Hepatocyte (in vitro differentiated cells): ENCODE results near the gene CPLX1. TPM values are rescaled to one million over a fixed set of nuclear protein-coding genes. Genes with fewer than 3 reads are reported as not detected.

Source experiments
- DNase-seq: peaks from one replicate; pipeline ENCODE4 v3.0.0-alpha.2; 2016; ENCODE audit warnings: low spot score
- H2AFZ ChIP-seq: fragments of 200-600 bp; sonication (generic); 2 replicates; pipeline ENCODE4 v1.6.0; 2016; ENCODE audit warnings: antibody characterized with exemption, mild to moderate bottlenecking
- H3K27ac ChIP-seq: fragments of 200-600 bp; sonication (generic); 2 replicates; pipeline ENCODE4 v1.5.1; 2016; ENCODE audit warnings: mild to moderate bottlenecking
- H3K27me3 ChIP-seq: fragments of 200-600 bp; sonication (generic); 2 replicates; pipeline ENCODE4 v1.6.1; 2016
- H3K36me3 ChIP-seq: fragments of 200-600 bp; sonication (generic); replicated peaks from 2 replicates; pipeline ENCODE4 v1.5.1; 2016; ENCODE audit warnings: low read depth; ENCODE audit not compliant: insufficient read depth
- H3K4me1 ChIP-seq: fragments of 200-600 bp; sonication (generic); 2 replicates; pipeline ENCODE4 v1.5.1; 2016; ENCODE audit warnings: mild to moderate bottlenecking, moderate library complexity; ENCODE audit not compliant: insufficient read depth
- H3K4me2 ChIP-seq: fragments of 200-600 bp; sonication (generic); 2 replicates; pipeline ENCODE4 v1.6.0; 2016
- H3K4me3 ChIP-seq: fragments of 200-600 bp; sonication (generic); 2 replicates; pipeline ENCODE4 v1.5.1; 2016; ENCODE audit warnings: mild to moderate bottlenecking
- H3K79me2 ChIP-seq: fragments of 200-600 bp; sonication (generic); 2 replicates; pipeline ENCODE4 v1.6.0; 2017; ENCODE audit warnings: mild to moderate bottlenecking
- H3K9me2 ChIP-seq: fragments of 200-600 bp; sonication (generic); replicated peaks from 2 replicates; pipeline ENCODE4 v1.6.0; 2017; ENCODE audit warnings: mild to moderate bottlenecking; ENCODE audit not compliant: insufficient read depth
- H3K9me3 ChIP-seq: fragments of 200-600 bp; sonication (generic); 2 replicates; pipeline ENCODE4 v1.5.1; 2016; ENCODE audit warnings: low read depth, mild to moderate bottlenecking
- H4K20me1 ChIP-seq: fragments of 200-600 bp; sonication (generic); 2 replicates; pipeline ENCODE4 v1.6.0; 2016; ENCODE audit warnings: mild to moderate bottlenecking; ENCODE audit not compliant: insufficient read depth, poor library complexity, severe bottlenecking
- CTCF ChIP-seq: fragments of 200-600 bp; sonication (generic); IDR thresholded peaks from 2 replicates; pipeline ENCODE4 v1.5.1; 2016; ENCODE audit warnings: antibody characterized with exemption, mild to moderate bottlenecking; ENCODE audit not compliant: poor library complexity
- EZH2 ChIP-seq: fragments of 200-600 bp; sonication (generic); IDR thresholded peaks from 2 replicates; pipeline ENCODE4 v1.6.1; 2016; ENCODE audit warnings: antibody characterized with exemption, mild to moderate bottlenecking, borderline replicate concordance
- EZH2phosphoT487 ChIP-seq: fragments of 200-600 bp; sonication (generic); IDR thresholded peaks from one replicate; pipeline ENCODE4 v1.6.1; 2018; ENCODE audit warnings: antibody characterized with exemption, mild to moderate bottlenecking, low read depth, moderate library complexity; ENCODE audit not compliant: unreplicated experiment, severe bottlenecking
- WGBS: methylation state at CpG from one replicate; pipeline ENCODE4 v1.1.6; 2016; ENCODE audit warnings: low lambda C conversion rate; ENCODE audit errors: missing lambda C conversion rate; 5-methylcytosine and 5-hydroxymethylcytosine counted together
- polyA plus RNA-seq: library from polyadenylated mRNA; unstranded; fragments of >200 nt; fragmentation: Nextera tagmentation; extraction: Ambion mirVana; gene quantifications from 2 replicates; pipeline ENCODE4 v1.2.1, GENCODE V29; 2016
- total RNA-seq: library from RNA; depleted of rRNA; stranded (reverse); fragments of >200 nt; gene quantifications from 2 replicates; pipeline ENCODE4 v1.2.3, GENCODE V29; 2014

The CPLX1 gene
- total and polyA plus RNA-seq, 2 experiments from 2014 or later, result 0.30 to 2.0 TPM

GRCh38 chr4:830601-831482 is 4.9 kb upstream of the CPLX1 start:
- Histone ChIP-seq H4K20me1 (no peaks in the 10 kb centered on the region), H3K4me3 (no peak overlapping the region), H3K9me3 (no peaks in the 10 kb centered on the region), H3K9me2 (no peaks in the 10 kb centered on the region), H2AFZ (no peak overlapping the region), H3K36me3 (no peaks in the 10 kb centered on the region), H3K27me3 (peaks cover 24% of the 10 kb centered on the region), H3K27ac (no peak overlapping the region), H3K4me1 (no peaks in the 10 kb centered on the region), H3K4me2 (no peak overlapping the region), H3K79me2 (no peaks in the 10 kb centered on the region)
- TF ChIP-seq EZH2phosphoT487 (no peak), CTCF (no peak), EZH2 (no peak)
- DNase-seq, result no peak
- WGBS, result 80% methylated on average over 18 of the region's 23 CpGs

- Histone ChIP-seq H3K4me3 (no peak overlapping the region), H3K36me3 (no peaks in the 10 kb centered on the region), H3K9me2 (no peaks in the 10 kb centered on the region), H3K4me2 (no peak overlapping the region), H3K27me3 (peaks cover 28% of the 10 kb centered on the region), H2AFZ (no peak overlapping the region), H3K27ac (no peak overlapping the region), H3K4me1 (no peaks in the 10 kb centered on the region), H3K9me3 (no peaks in the 10 kb centered on the region), H4K20me1 (no peaks in the 10 kb centered on the region), H3K79me2 (no peaks in the 10 kb centered on the region)
- no peak for DNase-seq
- TF ChIP-seq CTCF (no peak), EZH2 (no peak), EZH2phosphoT487 (no peak)
- 76% methylated on average over 26 of the region's 26 CpGs for WGBS
Observed at GRCh38 chr4:829761-830600, 4.1 kb upstream of the CPLX1 start.

GRCh38 chr4:829291-829690 is 3.4 kb upstream of the CPLX1 start:
- Histone ChIP-seq H3K27ac (no peak overlapping the region), H3K9me3 (no peaks in the 10 kb centered on the region), H3K27me3 (peaks cover 35% of the 10 kb centered on the region), H4K20me1 (no peaks in the 10 kb centered on the region), H2AFZ (no peak overlapping the region), H3K79me2 (no peaks in the 10 kb centered on the region), H3K36me3 (no peaks in the 10 kb centered on the region), H3K4me2 (no peak overlapping the region), H3K4me3 (no peak overlapping the region), H3K9me2 (no peaks in the 10 kb centered on the region), H3K4me1 (no peaks in the 10 kb centered on the region)
- TF ChIP-seq CTCF (no peak), EZH2phosphoT487 (no peak), EZH2 (no peak)
- WGBS, result 85% methylated on average over 6 of the region's 6 CpGs
- no peak for DNase-seq
